ENCODE measurements around the gene RPA1.
"Not testable (repeated sequence)": the region's sequence is repeated elsewhere in the genome, so short reads cannot be mapped to it uniquely, and the experiment has no call there.

RPA1 gene

DNA sequence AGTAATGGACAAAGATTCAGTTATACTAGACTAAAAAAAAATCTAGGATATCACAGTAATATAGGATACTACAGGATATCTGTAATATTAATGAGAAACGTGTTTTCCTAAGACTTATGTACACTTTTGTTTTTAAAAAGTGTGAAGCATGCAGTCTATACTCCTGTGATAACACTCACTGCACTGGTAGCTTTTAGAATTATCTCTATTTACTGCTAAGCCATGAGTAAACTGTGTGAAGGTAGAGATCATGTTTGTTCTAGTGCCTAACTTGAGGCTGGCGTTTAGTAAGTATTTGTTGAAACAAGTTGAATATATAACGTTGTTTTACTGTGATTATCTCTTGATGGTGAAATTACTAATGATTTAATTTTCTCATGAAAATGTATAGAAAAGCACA, 23.9 kb downstream of the RPA1 start:
- no peak for DNase-seq (ENCODE audit: extremely low read depth, low read depth)
- TF ChIP-seq, protein P1, sequence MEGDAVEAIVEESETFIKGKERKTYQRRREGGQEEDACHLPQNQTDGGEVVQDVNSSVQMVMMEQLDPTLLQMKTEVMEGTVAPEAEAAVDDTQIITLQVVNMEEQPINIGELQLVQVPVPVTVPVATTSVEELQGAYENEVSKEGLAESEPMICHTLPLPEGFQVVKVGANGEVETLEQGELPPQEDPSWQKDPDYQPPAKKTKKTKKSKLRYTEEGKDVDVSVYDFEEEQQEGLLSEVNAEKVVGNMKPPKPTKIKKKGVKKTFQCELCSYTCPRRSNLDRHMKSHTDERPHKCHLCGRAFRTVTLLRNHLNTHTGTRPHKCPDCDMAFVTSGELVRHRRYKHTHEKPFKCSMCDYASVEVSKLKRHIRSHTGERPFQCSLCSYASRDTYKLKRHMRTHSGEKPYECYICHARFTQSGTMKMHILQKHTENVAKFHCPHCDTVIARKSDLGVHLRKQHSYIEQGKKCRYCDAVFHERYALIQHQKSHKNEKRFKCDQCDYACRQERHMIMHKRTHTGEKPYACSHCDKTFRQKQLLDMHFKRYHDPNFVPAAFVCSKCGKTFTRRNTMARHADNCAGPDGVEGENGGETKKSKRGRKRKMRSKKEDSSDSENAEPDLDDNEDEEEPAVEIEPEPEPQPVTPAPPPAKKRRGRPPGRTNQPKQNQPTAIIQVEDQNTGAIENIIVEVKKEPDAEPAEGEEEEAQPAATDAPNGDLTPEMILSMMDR (IDR thresholded peaks at IDR 0.05; ENCODE audit: low read depth, low read length), result no peak

DNA sequence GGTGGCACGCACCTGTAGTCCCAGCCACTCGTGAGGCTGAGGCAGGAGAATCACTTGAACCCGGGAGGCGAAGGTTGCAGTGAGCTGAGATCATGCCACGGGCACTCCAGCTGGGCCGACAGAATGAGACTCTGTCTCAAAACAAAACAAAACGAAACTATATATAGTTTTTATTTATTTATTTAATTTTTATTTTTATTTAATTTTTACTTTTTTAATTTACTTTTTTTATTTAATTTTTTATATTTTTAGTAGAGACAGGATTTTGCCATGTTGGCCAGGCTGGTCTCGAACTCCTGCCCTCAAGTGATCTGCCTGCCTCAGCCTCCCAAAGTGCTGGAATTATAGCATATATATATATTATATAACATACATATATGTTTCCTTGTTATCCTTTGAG, 26.7 kb downstream of the RPA1 start:
- not testable (repeated sequence) for DNase-seq (ENCODE audit: extremely low read depth, low read depth)

DNA sequence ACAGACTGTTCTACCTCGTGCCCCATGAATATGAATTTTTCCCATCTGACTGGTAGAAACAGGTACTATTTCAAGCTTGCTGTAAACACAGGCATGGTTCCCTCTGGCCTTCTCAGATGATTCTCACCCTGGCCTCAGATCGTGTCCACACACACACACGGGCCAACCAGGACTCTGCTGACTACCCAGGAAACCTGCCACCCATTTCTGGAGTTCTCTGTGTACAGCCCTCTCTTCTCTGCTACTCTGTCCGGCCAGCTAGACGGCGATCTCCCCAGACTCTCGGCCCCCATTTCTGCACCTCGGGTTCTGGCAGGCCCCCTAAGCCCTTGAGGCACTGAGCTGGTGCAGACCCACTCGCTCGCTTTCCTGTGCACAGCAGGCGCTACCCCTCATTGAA, 31.2 kb downstream of the RPA1 start:
- DNase-seq (ENCODE audit: extremely low read depth, low read depth), result no peak
- TF ChIP-seq, protein P1 (IDR thresholded peaks at IDR 0.05; ENCODE audit: low read depth, low read length), result no peak

DNA sequence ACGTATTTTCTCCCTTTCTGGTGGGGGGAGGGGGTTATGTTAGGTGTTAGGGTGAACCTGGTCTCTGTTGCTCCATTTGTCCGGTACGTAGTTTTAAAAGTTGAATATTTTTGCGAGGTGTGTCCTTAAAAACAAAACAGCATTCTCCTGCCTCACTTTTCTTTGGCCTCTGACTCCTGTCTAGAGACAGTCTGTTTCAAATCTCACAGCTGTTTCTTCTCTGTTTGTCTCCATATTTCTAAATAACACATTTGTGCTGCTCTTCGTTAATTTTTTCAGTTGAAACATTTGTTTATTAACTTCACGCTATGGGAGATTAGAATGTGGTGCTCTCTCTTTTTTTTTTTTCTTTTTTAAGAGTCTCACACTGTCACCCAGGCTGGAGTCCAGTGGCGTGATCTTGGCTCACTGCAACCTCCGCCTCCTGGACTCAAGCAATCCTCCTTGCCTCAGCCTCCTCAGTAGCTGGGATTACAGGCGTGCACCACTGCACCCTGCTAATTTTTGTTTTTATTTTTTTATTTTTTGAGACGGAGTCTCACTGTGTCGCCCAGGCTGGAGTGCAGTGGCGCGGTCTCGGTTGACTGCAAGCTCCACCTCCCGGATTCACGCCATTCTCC, 31.7 kb downstream of the RPA1 start:
- TF ChIP-seq, protein P1 (IDR thresholded peaks at IDR 0.05; ENCODE audit: low read depth, low read length), result no peak
- DNase-seq (ENCODE audit: extremely low read depth, low read depth), result no peak

DNA sequence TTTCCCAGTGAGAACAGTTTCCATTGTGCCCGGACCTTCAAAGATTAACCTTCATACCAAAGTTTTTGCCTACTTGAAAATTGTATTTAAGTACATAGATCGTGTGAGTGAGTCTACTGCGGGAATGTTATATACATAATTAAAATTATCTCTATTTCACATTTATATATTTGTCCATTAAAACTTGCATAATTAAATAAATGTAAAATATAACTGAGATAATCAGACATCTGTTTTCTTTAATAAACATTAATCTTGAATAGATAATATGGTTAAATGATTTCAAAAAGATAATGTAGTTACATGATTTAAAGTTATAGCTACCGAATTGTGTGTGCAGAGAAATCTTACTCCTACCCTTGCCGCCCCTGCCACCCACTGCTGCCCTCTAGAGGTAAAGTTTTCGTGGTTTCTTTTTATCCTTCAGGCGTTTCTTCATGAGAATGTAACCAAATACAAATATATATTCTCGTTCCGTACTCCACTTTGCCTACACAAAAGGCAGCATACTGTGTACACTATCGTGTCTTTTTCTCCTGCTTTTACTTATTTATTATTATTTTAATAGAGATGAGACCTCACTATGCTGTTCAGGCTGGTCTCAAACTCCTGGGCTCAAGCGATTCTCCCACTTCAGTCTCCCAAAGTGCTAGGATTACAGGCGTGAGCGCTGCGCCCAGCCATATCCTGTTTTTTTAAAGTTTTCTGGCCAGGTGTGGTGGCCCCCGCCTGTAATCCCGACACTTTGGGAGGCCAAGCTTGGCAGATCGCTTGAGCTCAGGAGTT, 35.6 kb downstream of the RPA1 start:
- TF ChIP-seq, protein P1 (IDR thresholded peaks at IDR 0.05; ENCODE audit: low read depth, low read length), result peak; percentile 54
- DNase-seq (ENCODE audit: extremely low read depth, low read depth), result no peak

DNA sequence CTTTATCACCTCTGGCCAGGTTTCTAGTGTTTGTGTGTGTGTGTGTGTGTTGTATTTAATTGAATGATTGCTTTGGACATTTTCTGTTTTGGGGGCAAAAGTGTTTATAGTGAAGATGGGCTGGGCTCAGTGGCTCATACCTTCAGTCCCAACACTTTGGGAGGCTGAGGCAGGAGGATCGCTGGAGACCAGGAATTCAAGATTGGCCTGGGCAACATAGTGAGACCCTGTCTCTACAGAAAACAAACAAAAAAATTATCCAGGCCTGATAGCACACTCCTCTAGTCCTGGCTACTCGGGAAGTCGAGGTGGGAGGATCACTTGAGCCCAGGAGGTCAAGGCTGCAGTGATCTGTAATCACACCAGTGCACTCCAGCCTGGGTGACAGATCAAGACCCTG, 37.5 kb downstream of the RPA1 start:
- TF ChIP-seq, protein P1 (IDR thresholded peaks at IDR 0.05; ENCODE audit: low read depth, low read length), result no peak
- DNase-seq (ENCODE audit: extremely low read depth, low read depth), result no peak

DNA sequence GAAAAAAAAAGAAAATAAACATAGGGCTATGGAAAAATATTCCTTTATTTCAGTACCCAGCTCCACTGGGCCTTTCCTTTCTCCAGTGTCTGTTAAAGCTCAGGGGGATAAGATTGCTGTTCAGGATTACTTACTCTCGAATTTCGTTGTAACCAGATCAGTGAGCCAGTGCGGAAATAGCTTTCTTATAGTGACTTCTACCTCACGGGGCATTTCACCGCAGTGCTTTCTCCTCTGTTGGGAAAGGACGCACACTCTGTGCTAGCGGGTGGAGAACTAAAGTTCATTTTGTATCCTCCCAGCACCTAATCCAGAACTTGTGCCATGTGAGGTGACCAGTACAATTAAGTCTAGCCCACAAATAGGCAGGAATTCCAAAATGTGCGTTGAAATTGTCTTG, 38.3 kb downstream of the RPA1 start:
- no peak for DNase-seq (ENCODE audit: extremely low read depth, low read depth)
- TF ChIP-seq, protein P1 (IDR thresholded peaks at IDR 0.05; ENCODE audit: low read depth, low read length), result no peak

Measured in AG09319 (cell line).